Measurements from ENCODE around the gene MESD.

MESD gene

DNA sequence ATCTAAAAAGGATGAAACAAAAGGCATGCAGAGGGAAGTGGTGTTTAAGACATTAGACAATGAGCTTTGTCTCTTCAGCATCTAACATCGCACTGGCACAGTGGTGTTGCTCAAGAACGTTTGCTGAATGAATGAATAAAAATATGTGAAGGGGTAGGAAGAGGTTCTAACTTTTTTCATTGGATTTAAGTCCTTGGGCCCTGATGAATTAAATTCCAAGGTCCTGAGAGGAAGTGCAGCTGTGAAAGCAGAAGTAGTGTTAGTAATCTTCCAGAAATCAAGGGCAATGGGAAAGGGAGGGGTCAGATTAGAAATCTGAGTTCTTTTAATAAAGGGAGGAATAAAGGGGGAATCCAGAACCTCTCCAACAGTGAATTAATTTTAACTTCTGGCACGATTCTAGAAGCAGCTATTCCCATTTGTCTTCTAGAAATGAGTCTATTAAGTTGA, 40.7 kb upstream of the MESD start:
- no peak for TF ChIP-seq CTCF (IDR thresholded peaks at IDR 0.05)

GRCh38 chr15:81029414-81030300, 40.0 kb upstream of the MESD start:
- no peak for TF ChIP-seq CTCF (IDR thresholded peaks at IDR 0.05)

DNA sequence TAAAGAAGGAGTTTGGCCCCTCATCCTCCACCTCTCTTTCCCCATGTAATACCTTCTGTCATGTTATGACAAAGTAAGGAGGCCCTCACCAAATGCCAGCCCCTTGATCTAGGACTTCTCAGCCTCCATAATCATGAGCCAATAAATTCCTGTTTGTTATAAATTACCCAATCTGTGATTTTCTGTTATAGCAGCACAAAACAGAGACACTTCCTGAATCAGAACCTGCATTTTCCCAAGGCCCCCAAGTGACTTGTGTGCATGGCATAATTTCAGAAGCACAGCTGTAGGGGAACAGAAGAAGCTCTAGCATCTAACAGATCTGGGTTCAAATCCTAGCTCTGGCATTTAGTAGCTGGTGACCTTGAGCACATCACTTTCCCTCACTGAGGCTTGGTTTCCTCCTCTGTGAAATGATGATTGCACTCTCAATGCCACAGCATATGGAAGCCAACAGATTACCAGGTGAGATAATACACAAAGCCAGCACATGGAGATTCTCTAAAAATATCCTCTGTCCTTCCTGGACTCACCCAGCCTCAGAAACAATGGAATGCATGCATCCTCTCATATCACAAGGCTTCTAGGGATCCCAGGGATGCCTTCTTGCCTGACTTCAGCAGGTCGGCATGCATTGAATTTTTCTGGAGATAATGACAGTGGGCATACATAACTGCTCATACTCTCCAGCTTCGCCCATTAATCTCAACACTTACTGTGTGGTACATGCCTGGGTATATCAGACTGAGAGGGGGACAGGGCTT, 37.4 kb upstream of the MESD start:
- TF ChIP-seq CTCF (IDR thresholded peaks at IDR 0.05), result no peak

DNA sequence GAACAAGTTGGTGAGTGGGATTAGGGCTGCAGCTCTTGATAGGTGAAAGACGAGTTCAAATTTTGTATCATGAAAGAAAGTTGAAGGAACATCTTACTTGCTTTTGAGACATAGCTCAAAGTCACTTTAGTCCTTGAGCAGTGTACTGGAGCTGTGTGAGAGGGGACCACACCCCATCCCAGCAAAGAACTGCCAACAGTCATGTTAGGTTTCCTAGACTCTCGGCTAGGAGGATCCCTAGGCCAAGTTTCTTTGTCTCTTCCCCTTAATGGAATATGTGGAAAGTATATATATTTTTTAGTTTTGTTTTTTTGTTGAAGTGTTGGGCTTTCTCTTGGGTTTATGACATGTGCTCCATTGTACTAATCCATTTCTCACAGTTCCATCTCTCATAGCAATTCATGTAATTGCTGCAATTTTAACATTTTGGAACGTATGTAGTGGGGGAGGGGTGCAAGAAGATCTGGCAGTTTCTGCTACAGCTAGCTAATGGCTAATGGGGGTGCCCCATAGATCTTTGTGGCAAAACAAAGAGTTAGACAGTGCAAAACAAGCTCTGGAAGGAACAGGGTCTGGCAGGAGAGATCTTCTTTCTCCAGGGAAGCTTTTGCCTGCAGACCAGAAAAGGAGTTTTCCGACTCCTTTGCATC, 36.2 kb upstream of the MESD start:
- TF ChIP-seq CTCF (IDR thresholded peaks at IDR 0.05), result no peak

DNA sequence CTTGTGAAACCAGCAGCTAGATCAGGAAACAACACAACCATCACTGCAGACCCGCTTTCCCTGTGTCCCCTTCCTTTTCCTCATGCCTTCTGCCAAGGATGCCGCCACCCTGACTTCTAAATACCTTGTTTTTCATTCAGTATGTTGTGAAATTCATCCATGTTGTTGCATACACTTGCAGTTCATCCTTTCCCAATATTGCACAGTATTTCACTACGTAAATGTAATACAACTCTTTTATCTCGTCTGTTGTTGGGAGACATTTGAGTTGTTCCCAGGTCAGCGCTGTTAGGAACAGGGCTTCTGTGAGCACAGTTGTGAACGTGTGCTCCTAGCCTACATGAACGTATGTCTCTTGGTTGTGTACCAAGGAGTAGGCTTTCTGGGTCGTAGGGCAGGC, 35.3 kb upstream of the MESD start:
- TF ChIP-seq CTCF (IDR thresholded peaks at IDR 0.05), result no peak

DNA sequence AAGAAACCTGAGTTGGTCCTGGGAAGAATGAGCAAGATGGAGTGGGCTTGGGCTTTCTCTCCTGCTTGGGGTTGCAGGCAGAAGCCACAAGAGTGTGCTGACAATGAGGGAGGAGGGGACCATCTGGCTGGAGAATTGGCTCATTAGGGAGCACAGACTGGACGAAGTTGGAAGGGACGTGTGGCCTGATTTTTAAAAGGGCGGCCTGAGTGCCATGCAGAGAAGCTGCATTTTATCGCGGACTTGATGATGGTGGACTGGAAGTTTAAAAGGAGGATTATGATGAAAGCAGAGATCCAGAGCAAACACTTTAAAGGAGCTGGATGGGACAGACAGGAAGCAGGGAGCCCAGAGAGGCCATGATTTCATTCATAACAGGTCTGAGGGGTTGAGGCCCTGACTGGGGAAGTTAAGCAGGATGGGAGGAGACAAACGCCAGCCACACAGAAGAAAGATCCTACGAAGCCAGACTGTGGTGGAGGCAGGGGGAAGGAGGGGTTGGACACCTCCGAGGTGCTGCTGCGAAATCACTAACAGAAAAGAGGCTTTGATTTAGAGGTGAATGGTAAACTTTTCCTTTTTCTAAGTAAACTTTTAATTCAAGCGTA, 34.8 kb upstream of the MESD start:
- no peak for TF ChIP-seq CTCF (IDR thresholded peaks at IDR 0.05)
